ENCODE results near the gene TMPRSS7. TPM values are rescaled to one million over a fixed set of nuclear protein-coding genes. Genes with fewer than 3 reads are reported as not detected.
A peak's percentile ranks its signal among the peaks of the same experiment; 100 is the strongest.

Gene TMPRSS7
- polyA plus RNA-seq, 1 donor (not counting 4 experiments of a cell fraction or from before 2014, with no cell fraction given) = 0.18 TPM

DNA sequence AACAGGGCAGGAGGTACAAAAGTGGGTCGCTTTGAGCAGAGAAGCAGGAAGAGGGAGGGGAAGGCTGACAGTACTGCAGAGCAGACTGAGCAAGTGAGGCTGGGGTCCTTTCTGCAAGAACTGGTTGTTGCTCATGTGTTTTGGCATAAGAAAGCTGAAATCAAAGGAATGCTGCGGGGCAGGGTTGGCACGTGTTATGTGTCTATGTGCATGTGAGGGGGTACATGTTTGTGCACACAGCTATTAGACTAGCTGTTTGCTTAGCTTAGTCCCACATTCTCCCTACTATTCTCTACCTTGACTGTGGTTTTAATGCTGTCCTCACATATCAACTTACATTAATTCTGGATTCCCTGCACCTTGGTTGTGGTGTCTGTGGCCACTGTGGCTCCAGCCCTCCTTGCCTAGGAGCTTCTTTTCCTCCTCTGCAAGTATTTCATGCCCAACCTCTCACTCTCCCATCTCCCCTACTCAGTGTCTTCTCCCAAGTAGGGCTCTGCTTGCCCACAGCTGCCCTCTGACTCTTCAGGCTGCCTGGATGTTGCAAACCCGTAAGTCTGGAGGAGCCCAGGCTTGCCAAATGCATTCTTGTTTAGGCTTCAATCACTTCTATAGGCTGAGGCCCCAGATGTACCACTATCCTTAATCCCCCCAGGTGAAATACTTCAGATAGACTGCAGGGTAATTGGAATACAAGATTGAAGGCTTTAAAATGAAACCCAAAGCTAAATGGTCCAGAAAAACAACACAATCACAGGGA lies 31.0 kb upstream of the TMPRSS7 start:
- Histone ChIP-seq H3K79me2 (ENCODE audit: control insufficient read depth, insufficient read depth, low read length) (peaks cover 2% of the 10 kb centered on the region), H3K27me3 (ENCODE audit: control insufficient read depth, extremely low read depth, insufficient read depth, low read length) (no peaks in the 10 kb centered on the region), H3K9me3 (ENCODE audit: control insufficient read depth, low read depth, low read length) (no peaks in the 10 kb centered on the region), H3K4me3 (ENCODE audit: control insufficient read depth in 2 of 3, extremely low read depth in 1 of 3, insufficient read depth in 2 of 3, low read depth in 1 of 3, low read length in 3 of 3) (no peak overlapping the region), H3K4me2 (ENCODE audit: control insufficient read depth, extremely low read depth, insufficient read depth, low read depth, low read length) (peak overlapping the region; percentile 42), H3K36me3 (ENCODE audit: control insufficient read depth in 2 of 2, extremely low read depth in 1 of 2, insufficient read depth in 2 of 2, low read length in 2 of 2) (no peaks in the 10 kb centered on the region), H2AFZ (ENCODE audit: control insufficient read depth, low read length) (no peak overlapping the region), H3K4me1 (ENCODE audit: control insufficient read depth, extremely low read depth, insufficient read depth, low read length) (peaks cover 63% of the 10 kb centered on the region), H3K9ac (ENCODE audit: control insufficient read depth, extremely low read depth, insufficient read depth, low read length) (no peak overlapping the region), H4K20me1 (ENCODE audit: control insufficient read depth, extremely low read depth, insufficient read depth, low read length) (no peaks in the 10 kb centered on the region), H3K9me1 (ENCODE audit: control insufficient read depth, extremely low read depth, insufficient read depth, low read length) (no peaks in the 10 kb centered on the region), H3K27ac (ENCODE audit: control insufficient read depth, insufficient read depth, low read length) (peak overlapping the region; percentile 32)
- no peak for TF ChIP-seq EZH2 (IDR thresholded peaks at IDR 0.05; ENCODE audit: low read length)
- FAIRE-seq (peak; percentile 53), DNase-seq (ENCODE audit: low read depth, low spot score) (no peak)
- dilution Hi-C loops (cut with MboI; ENCODE audit: extremely low pct_ligation_motif_present, low sequenced_read_pairs) = no loop called here

DNA sequence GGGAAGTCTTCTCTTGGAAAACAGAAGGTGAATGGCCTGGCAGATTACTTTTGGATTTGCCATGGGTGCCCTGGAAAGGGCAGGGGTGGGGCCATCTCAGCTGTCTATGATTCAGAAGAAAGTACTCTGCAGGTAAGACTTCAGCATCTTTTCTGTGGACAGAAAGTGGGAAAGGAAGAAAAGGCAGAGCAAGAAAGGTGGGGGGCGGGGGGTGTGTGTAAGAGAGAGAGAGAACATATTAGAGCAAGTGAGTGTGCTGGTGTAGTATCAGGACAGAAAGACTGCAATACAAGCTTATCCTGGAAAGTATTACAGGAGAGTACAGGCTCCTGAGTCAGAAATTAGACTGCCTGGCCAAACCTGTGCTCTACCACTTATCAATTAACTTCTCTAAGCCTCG lies 30.3 kb upstream of the TMPRSS7 start:
- TF ChIP-seq EZH2 (IDR thresholded peaks at IDR 0.05; ENCODE audit: low read length) = no peak
- TF ChIP-seq, protein P1, sequence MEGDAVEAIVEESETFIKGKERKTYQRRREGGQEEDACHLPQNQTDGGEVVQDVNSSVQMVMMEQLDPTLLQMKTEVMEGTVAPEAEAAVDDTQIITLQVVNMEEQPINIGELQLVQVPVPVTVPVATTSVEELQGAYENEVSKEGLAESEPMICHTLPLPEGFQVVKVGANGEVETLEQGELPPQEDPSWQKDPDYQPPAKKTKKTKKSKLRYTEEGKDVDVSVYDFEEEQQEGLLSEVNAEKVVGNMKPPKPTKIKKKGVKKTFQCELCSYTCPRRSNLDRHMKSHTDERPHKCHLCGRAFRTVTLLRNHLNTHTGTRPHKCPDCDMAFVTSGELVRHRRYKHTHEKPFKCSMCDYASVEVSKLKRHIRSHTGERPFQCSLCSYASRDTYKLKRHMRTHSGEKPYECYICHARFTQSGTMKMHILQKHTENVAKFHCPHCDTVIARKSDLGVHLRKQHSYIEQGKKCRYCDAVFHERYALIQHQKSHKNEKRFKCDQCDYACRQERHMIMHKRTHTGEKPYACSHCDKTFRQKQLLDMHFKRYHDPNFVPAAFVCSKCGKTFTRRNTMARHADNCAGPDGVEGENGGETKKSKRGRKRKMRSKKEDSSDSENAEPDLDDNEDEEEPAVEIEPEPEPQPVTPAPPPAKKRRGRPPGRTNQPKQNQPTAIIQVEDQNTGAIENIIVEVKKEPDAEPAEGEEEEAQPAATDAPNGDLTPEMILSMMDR (optimal IDR thresholded peaks at IDR 0.05 in 1 of 3, IDR thresholded peaks at IDR 0.05 in 1 of 3, conservative IDR thresholded peaks at IDR 0.05 in 1 of 3; ENCODE audit: extremely low read depth in 1 of 3, insufficient read depth in 2 of 3, low read length in 3 of 3) = no peak
- FAIRE-seq = peak; percentile 74
- H3K4me3 ChIP-seq (ENCODE audit: control insufficient read depth in 2 of 3, extremely low read depth in 1 of 3, insufficient read depth in 2 of 3, low read depth in 1 of 3, low read length in 3 of 3) = no peak overlapping the region
- peak overlapping the region; percentile 32 for H3K27ac ChIP-seq (ENCODE audit: control insufficient read depth, insufficient read depth, low read length)
- H3K9ac ChIP-seq (ENCODE audit: control insufficient read depth, extremely low read depth, insufficient read depth, low read length) = no peak overlapping the region
- H4K20me1 ChIP-seq (ENCODE audit: control insufficient read depth, extremely low read depth, insufficient read depth, low read length) = no peaks in the 10 kb centered on the region
- H3K27me3 ChIP-seq (ENCODE audit: control insufficient read depth, extremely low read depth, insufficient read depth, low read length) = no peaks in the 10 kb centered on the region
- no peak for DNase-seq (ENCODE audit: low read depth, low spot score)
- no peak overlapping the region for H2AFZ ChIP-seq (ENCODE audit: control insufficient read depth, low read length)
- peak overlapping the region; percentile 42 for H3K4me2 ChIP-seq (ENCODE audit: control insufficient read depth, extremely low read depth, insufficient read depth, low read depth, low read length)
- dilution Hi-C loops (cut with MboI; ENCODE audit: extremely low pct_ligation_motif_present, low sequenced_read_pairs) = no loop called here
- H3K79me2 ChIP-seq (ENCODE audit: control insufficient read depth, insufficient read depth, low read length) = peaks cover 2% of the 10 kb centered on the region
- no peaks in the 10 kb centered on the region for H3K9me1 ChIP-seq (ENCODE audit: control insufficient read depth, extremely low read depth, insufficient read depth, low read length)
- H3K36me3 ChIP-seq (ENCODE audit: control insufficient read depth in 2 of 2, extremely low read depth in 1 of 2, insufficient read depth in 2 of 2, low read length in 2 of 2) = no peaks in the 10 kb centered on the region
- H3K4me1 ChIP-seq (ENCODE audit: control insufficient read depth, extremely low read depth, insufficient read depth, low read length) = peaks cover 59% of the 10 kb centered on the region
- H3K9me3 ChIP-seq (ENCODE audit: control insufficient read depth, low read depth, low read length) = no peaks in the 10 kb centered on the region
